Measurements from ENCODE around the gene MPIG6B.
A peak's percentile ranks its signal among the peaks of the same experiment; 100 is the strongest.

MPIG6B gene

GRCh38 chr6:31713991-31714684 lies 9.0 kb upstream of the MPIG6B start:
- peaks cover 36% of the 10 kb centered on the region for H3K4me1 Mint-ChIP-seq
- no peak for TF ChIP-seq CTCF (IDR thresholded peaks at IDR 0.05; ENCODE audit: unreplicated experiment in 3 of 3)
- peak overlapping the region; percentile 17 to 37 (median 28) for H3K4me3 Mint-ChIP-seq
- H3K9me3 Mint-ChIP-seq = no peaks in the 10 kb centered on the region
- H3K36me3 Mint-ChIP-seq (ENCODE audit: low read depth) = no peaks in the 10 kb centered on the region
- peaks cover 5% of the 10 kb centered on the region for H3K27me3 Mint-ChIP-seq (ENCODE audit: low read depth)
- H3K27ac Mint-ChIP-seq = peak overlapping the region; percentile 83 to 93 (median 92)

GRCh38 chr6:31715022-31715958 lies 7.9 kb upstream of the MPIG6B start, which contains the start of gene LY6G6D:
TSS of gene LY6G6D (plus strand) at chr6:31715348. CDS start at chr6:31715356, 8 bp downstream.
- H3K4me1 Mint-ChIP-seq = peaks cover 36% of the 10 kb centered on the region
- peak within 1 kb of the TSS in 2 of 3 experiments; percentile 28 to 37 for H3K4me3 Mint-ChIP-seq
- H3K27ac Mint-ChIP-seq = peak within 1 kb of the TSS; percentile 83 to 93 (median 92)
- H3K9me3 Mint-ChIP-seq = no peaks in the 10 kb centered on the region
- no peak for TF ChIP-seq CTCF (IDR thresholded peaks at IDR 0.05; ENCODE audit: unreplicated experiment in 3 of 3)
- no peaks in the 10 kb centered on the region for H3K36me3 Mint-ChIP-seq (ENCODE audit: low read depth)
- H3K27me3 Mint-ChIP-seq (ENCODE audit: low read depth) = peaks cover 8% of the 10 kb centered on the region

- H3K27me3 Mint-ChIP-seq (ENCODE audit: low read depth) = peaks cover 5% of the 10 kb centered on the region
- no peak for TF ChIP-seq CTCF (IDR thresholded peaks at IDR 0.05; ENCODE audit: unreplicated experiment in 3 of 3)
- peaks cover 26% of the 10 kb centered on the region for H3K4me1 Mint-ChIP-seq
- H3K4me3 Mint-ChIP-seq = no peak overlapping the region
- no peak overlapping the region for H3K27ac Mint-ChIP-seq
- H3K36me3 Mint-ChIP-seq (ENCODE audit: low read depth) = no peaks in the 10 kb centered on the region
- H3K9me3 Mint-ChIP-seq = no peaks in the 10 kb centered on the region
Measured at GRCh38 chr6:31717499-31718222, 5.5 kb upstream of the MPIG6B start.

GRCh38 chr6:31718265-31718664 lies 4.9 kb upstream of the MPIG6B start:
- Mint-ChIP-seq H3K36me3 (ENCODE audit: low read depth) (no peaks in the 10 kb centered on the region), H3K27me3 (ENCODE audit: low read depth) (peaks cover 4% of the 10 kb centered on the region), H3K27ac (no peak overlapping the region), H3K9me3 (no peaks in the 10 kb centered on the region), H3K4me1 (peaks cover 21% of the 10 kb centered on the region), H3K4me3 (no peak overlapping the region)
- no peak for TF ChIP-seq CTCF (IDR thresholded peaks at IDR 0.05; ENCODE audit: unreplicated experiment in 3 of 3)

- Mint-ChIP-seq H3K27ac (no peak overlapping the region), H3K4me3 (no peak overlapping the region), H3K4me1 (peaks cover 15% of the 10 kb centered on the region), H3K9me3 (no peaks in the 10 kb centered on the region), H3K27me3 (ENCODE audit: low read depth) (peaks cover 4% of the 10 kb centered on the region), H3K36me3 (ENCODE audit: low read depth) (peaks cover 3% of the 10 kb centered on the region)
- no peak for TF ChIP-seq CTCF (IDR thresholded peaks at IDR 0.05; ENCODE audit: unreplicated experiment in 3 of 3)
Measured at GRCh38 chr6:31719001-31719400, 4.2 kb upstream of the MPIG6B start.

Data from nephron (organoid).